ENCODE data around the gene CRACR2A. TPM values are rescaled to one million over a fixed set of nuclear protein-coding genes. Genes with fewer than 3 reads are reported as not detected.

CRACR2A gene
- total and polyA plus RNA-seq, 2 of the 4 experiments (the other 2 are of a cell fraction): 0.54 to 0.60 TPM

- H3K4ac ChIP-seq (ENCODE audit: low read depth, low read length): no peak overlapping the region
- H3K4me2 ChIP-seq (ENCODE audit: low read depth, low read length): no peak overlapping the region
Observed at GRCh38 chr12:3743803-3744202, 9.1 kb downstream of the CRACR2A start.

More at GRCh38 chr12:3743803-3744202, 9.1 kb downstream of the CRACR2A start:
- no peaks in the 10 kb centered on the region for H3K9me1 ChIP-seq (ENCODE audit: insufficient read depth, low read length)
- in situ Hi-C loops (cut with MboI; ENCODE audit: low sequenced_read_pairs): no loop called here
- no peak overlapping the region for H3K9ac ChIP-seq (ENCODE audit: low read depth, low read length)
- no peak overlapping the region for H2BK120ac ChIP-seq (ENCODE audit: low read depth, low read length)
- no peak overlapping the region for H2AK9ac ChIP-seq (replicated peaks; ENCODE audit: low read depth, low read length, poor library complexity)
- no peak overlapping the region for H2BK5ac ChIP-seq (ENCODE audit: low read depth, low read length, poor library complexity, severe bottlenecking)
- BruUV-seq (replicated peaks): no TSS peak
- ATAC-seq (ENCODE audit: low read depth) (no peak), DNase-seq (no peak)
- H3K27ac ChIP-seq (ENCODE audit: insufficient read depth, low read length): no peak overlapping the region
- WGBS, 2 experiments (ENCODE audit: extremely low coverage in 2 of 2, insufficient read length in 1 of 2): no CpG with 5 or more reads among the region's 6 CpGs
- CTCF ChIA-PET: no interaction called here
- H2AK5ac ChIP-seq (ENCODE audit: low read depth, low read length): no peak overlapping the region
- H3K4me1 ChIP-seq (ENCODE audit: control insufficient read depth, insufficient read depth, low read length): no peaks in the 10 kb centered on the region
- TF ChIP-seq POLR2A (IDR thresholded peaks at IDR 0.05; ENCODE audit: low read depth, low read length) (no peak), NFE2L2 (IDR thresholded peaks at IDR 0.05; ENCODE audit: low read depth, low read length) (no peak), USF2 (IDR thresholded peaks at IDR 0.05; ENCODE audit: low read depth, low read length) (no peak), MAFK (IDR thresholded peaks at IDR 0.05; ENCODE audit: low read depth, low read length) (no peak), RAD21 (IDR thresholded peaks at IDR 0.05; ENCODE audit: low read length) (no peak), RCOR1 (IDR thresholded peaks at IDR 0.05; ENCODE audit: insufficient replicate concordance, low read length) (no peak), RFX5 (IDR thresholded peaks at IDR 0.05; ENCODE audit: low read depth, low read length) (no peak), CHD1 (IDR thresholded peaks at IDR 0.05; ENCODE audit: low read depth, low read length) (no peak), BHLHE40 (IDR thresholded peaks at IDR 0.05; ENCODE audit: low read depth, low read length) (no peak), CEBPB (IDR thresholded peaks at IDR 0.05; ENCODE audit: low read depth, low read length) (no peak), SMC3 (IDR thresholded peaks at IDR 0.05; ENCODE audit: low read depth, low read length) (no peak), ELK1 (IDR thresholded peaks at IDR 0.05; ENCODE audit: borderline replicate concordance, low read depth, low read length) (no peak), MAZ (IDR thresholded peaks at IDR 0.05; ENCODE audit: borderline replicate concordance, low read depth, low read length) (no peak), MXI1 (IDR thresholded peaks at IDR 0.05; ENCODE audit: borderline replicate concordance, low read depth, low read length) (no peak), CTCF (conservative IDR thresholded peaks at IDR 0.05; ENCODE audit: low read depth, low read length) (no peak), FOS (IDR thresholded peaks at IDR 0.05; ENCODE audit: low read depth, low read length) (no peak)
- no peak overlapping the region for H3K4me3 ChIP-seq (ENCODE audit: insufficient read depth, low read depth, low read length)
- H4K20me1 ChIP-seq (ENCODE audit: insufficient read depth, low read length): no peaks in the 10 kb centered on the region; the same call in 1 of the 2 replicates
- H3K23ac ChIP-seq (ENCODE audit: low read depth, low read length): no peak overlapping the region
- H2BK20ac ChIP-seq (ENCODE audit: low read depth, low read length): no peak overlapping the region
- POLR2A ChIA-PET (ENCODE audit: unreplicated experiment): no interaction called here
- no peak overlapping the region for H3K18ac ChIP-seq (ENCODE audit: low read depth, low read length)
- H3K27me3 ChIP-seq (ENCODE audit: control insufficient read depth, insufficient read depth, low read length): peaks cover 11% of the 10 kb centered on the region
- no peaks in the 10 kb centered on the region for H3K79me1 ChIP-seq (ENCODE audit: low read depth in 1 of 2, low read length in 2 of 2)
- H3K14ac ChIP-seq (replicated peaks; ENCODE audit: low read depth, low read length): no peak overlapping the region
- no peak overlapping the region for H2AFZ ChIP-seq (replicated peaks; ENCODE audit: low read length, poor library complexity)
- H4K91ac ChIP-seq (ENCODE audit: insufficient read depth, low read depth, low read length): no peak overlapping the region
- intact Hi-C loops (cut with micrococcal nuclease): no loop called here
- no peaks in the 10 kb centered on the region for H3K9me3 ChIP-seq (ENCODE audit: control insufficient read depth, insufficient read depth, low read length)
- H3K36me3 ChIP-seq (ENCODE audit: control insufficient read depth, insufficient read depth, low read length): no peaks in the 10 kb centered on the region
- H3K56ac ChIP-seq (ENCODE audit: extremely low read depth, insufficient read depth, low read length): no peak overlapping the region
- H2BK15ac ChIP-seq (ENCODE audit: low read depth, low read length): no peak overlapping the region
- dilution Hi-C loops (cut with HindIII; ENCODE audit: low sequenced_read_pairs, unreplicated experiment): no loop called here
- H4K8ac ChIP-seq (ENCODE audit: low read depth in 2 of 2, low read length in 2 of 2): no peak overlapping the region
- no peak overlapping the region for H4K5ac ChIP-seq (ENCODE audit: low read depth, low read length)

Data from IMR-90 (cell line).